Esophagus squamous epithelium (tissue), 5 donors: ENCODE data around the gene NEDD4. TPM values are rescaled to one million over a fixed set of nuclear protein-coding genes. Genes with fewer than 3 reads are reported as not detected.

Source experiments
- DNase-seq: peaks from one replicate; lab custom pipeline; 2025; lab: John Stamatoyannopoulos, UW
- H3K27ac ChIP-seq, 4 donors: fragments of 200-600 bp; sonication (generic); one replicate each; pipeline ENCODE4 v1.5.1; 2016 to 2019; ENCODE audit warnings: mild to moderate bottlenecking in 1 of 4
- H3K27me3 ChIP-seq, 4 donors: fragments of 200-600 bp; sonication (generic); 1 replicate in 3 of 4; 2 replicates in 1 of 4; pipeline versions ENCODE4 v1.5.1 to v1.6.0; 2017 to 2021; ENCODE audit warnings: antibody characterized with exemption in 1 of 4
- H3K36me3 ChIP-seq, 3 donors: fragments of 200-600 bp; sonication (generic); one replicate each; pipeline ENCODE4 v1.5.1; 2016 to 2019
- H3K4me1 ChIP-seq, 3 donors: fragments of 200-600 bp; sonication (generic); one replicate each; pipeline ENCODE4 v1.5.1; 2017 to 2019
- H3K4me3 ChIP-seq, 4 donors: fragments of 200-600 bp; sonication (generic); 1 replicate in 3 of 4; 2 replicates in 1 of 4; pipeline ENCODE4 v1.5.1; 2016 to 2019; ENCODE audit warnings: mild to moderate bottlenecking in 2 of 4, moderate library complexity in 1 of 4
- H3K9me3 ChIP-seq, 3 donors: fragments of 200-600 bp; sonication (generic); one replicate each; pipeline ENCODE4 v1.5.1; 2016 to 2019
- CTCF ChIP-seq, 6 experiments: fragments of 450-650 bp in 4 of 6; fragments of 200-600 bp in 2 of 6; sonication (generic) in 2 of 6; IDR thresholded peaks; one replicate each; pipeline ENCODE4 v1.5.1; 2016 to 2019; ENCODE audit warnings: antibody characterized with exemption in 6 of 6, mild to moderate bottlenecking in 4 of 6, moderate library complexity in 4 of 6
- POLR2A ChIP-seq, 4 donors: fragments of 450-650 bp; IDR thresholded peaks; one replicate each; pipeline ENCODE4 v1.6.1; 2017; ENCODE audit warnings: antibody characterized with exemption in 4 of 4, mild to moderate bottlenecking in 4 of 4, moderate library complexity in 3 of 4
- WGBS, 2 donors: methylation state at CpG; one replicate each; pipeline ENCODE4 v1.1.5; 2018; 5-methylcytosine and 5-hydroxymethylcytosine counted together
- intact Hi-C: fragments of 100-400 bp; cut with DNase I; formaldehyde crosslinking; loops from one replicate; pipeline ENCODE4 v1.15.0; 2022
- total RNA-seq, 4 donors: library from RNA; depleted of rRNA; stranded (reverse); fragments of >200 nt; gene quantifications; one replicate each; pipeline ENCODE4 v1.1.0, GENCODE V29; 2016
- donor health status: DM: yes; HTN: yes; CAD: no.

NEDD4 gene
- total RNA-seq, 4 donors from 2014 or later = 4.5 to 15.1 (median 11.7) TPM

GRCh38 chr15:56038707-56039106, 45.3 kb upstream of the NEDD4 start:
- TF ChIP-seq CTCF (IDR thresholded peaks at IDR 0.05) = no peak
- no peak for TF ChIP-seq POLR2A (IDR thresholded peaks at IDR 0.05)
- intact Hi-C loops = no loop called here
- Histone ChIP-seq H3K9me3 (no peaks in the 10 kb centered on the region), H3K4me3 (no peak overlapping the region), H3K27ac (no peak overlapping the region), H3K4me1 (peaks cover 0 to 21% (median 14%) of the 10 kb centered on the region in 3 donors), H3K27me3 (no peaks in the 10 kb centered on the region), H3K36me3 (no peaks in the 10 kb centered on the region)
- no peak for DNase-seq
- WGBS, 2 donors = 75 to 82% methylated on average over 4 of the region's 4 CpGs

- no peak overlapping the region for H3K4me3 ChIP-seq
- no peaks in the 10 kb centered on the region for H3K9me3 ChIP-seq
- H3K36me3 ChIP-seq = no peaks in the 10 kb centered on the region
- H3K27ac ChIP-seq = no peak overlapping the region
- H3K27me3 ChIP-seq = no peaks in the 10 kb centered on the region
- TF ChIP-seq POLR2A (IDR thresholded peaks at IDR 0.05) (no peak), CTCF (IDR thresholded peaks at IDR 0.05) (no peak)
- peaks cover 0 to 21% (median 14%) of the 10 kb centered on the region in 3 donors for H3K4me1 ChIP-seq
- 42 to 43% methylated on average over 3 of the region's 3 CpGs for whole genome bisulfite sequencing, 2 donors
- DNase-seq = no peak
- intact Hi-C loops = no loop called here
Observed at GRCh38 chr15:56038015-56038414, 44.6 kb upstream of the NEDD4 start.

- H3K4me1 ChIP-seq = peaks cover 0 to 14% (median 11%) of the 10 kb centered on the region in 3 donors
- H3K27me3 ChIP-seq = no peaks in the 10 kb centered on the region
- H3K4me3 ChIP-seq = no peak overlapping the region
- H3K27ac ChIP-seq = no peak overlapping the region
- no peaks in the 10 kb centered on the region for H3K9me3 ChIP-seq
- WGBS, 2 donors = 79 to 86% methylated on average over 3 to 5 of the region's 5 CpGs
- no peaks in the 10 kb centered on the region for H3K36me3 ChIP-seq
- no peak for DNase-seq
- intact Hi-C loops = no loop called here
- no peak for TF ChIP-seq POLR2A (IDR thresholded peaks at IDR 0.05)
- no peak for TF ChIP-seq CTCF (IDR thresholded peaks at IDR 0.05)
Observed at GRCh38 chr15:56036546-56037067, 43.2 kb upstream of the NEDD4 start.

GRCh38 chr15:56035166-56035565, 41.8 kb upstream of the NEDD4 start:
- intact Hi-C loops = no loop called here
- Histone ChIP-seq H3K27me3 (no peaks in the 10 kb centered on the region), H3K4me3 (no peak overlapping the region), H3K9me3 (no peaks in the 10 kb centered on the region), H3K36me3 (no peaks in the 10 kb centered on the region), H3K27ac (no peak overlapping the region), H3K4me1 (peaks cover 0 to 6% (median 2%) of the 10 kb centered on the region in 3 donors)
- TF ChIP-seq POLR2A (IDR thresholded peaks at IDR 0.05) = no peak
- no peak for TF ChIP-seq CTCF (IDR thresholded peaks at IDR 0.05)
- WGBS, 2 donors = 86 to 100% methylated on average over 1 to 2 of the region's 2 CpGs
- no peak for DNase-seq

GRCh38 chr15:56034514-56034913, 41.1 kb upstream of the NEDD4 start:
- Histone ChIP-seq H3K27me3 (no peaks in the 10 kb centered on the region), H3K4me3 (no peak overlapping the region), H3K36me3 (no peaks in the 10 kb centered on the region), H3K27ac (no peak overlapping the region), H3K9me3 (no peaks in the 10 kb centered on the region), H3K4me1 (no peaks in the 10 kb centered on the region)
- no peak for TF ChIP-seq CTCF (IDR thresholded peaks at IDR 0.05)
- no peak for TF ChIP-seq POLR2A (IDR thresholded peaks at IDR 0.05)
- intact Hi-C loops = no loop called here
- no peak for DNase-seq
- WGBS, 2 donors = 100% methylated on average over 1 of the region's 2 CpGs
